Fibroblast of upper back skin (primary cell): ENCODE measurements around the gene SYDE2.
"Not testable (repeated sequence)": the region's sequence is repeated elsewhere in the genome, so short reads cannot be mapped to it uniquely, and the experiment has no call there.

Experiments
- DNase-seq: peaks from one replicate; pipeline ENCODE4 v3.0.0-alpha.2; 2013

Gene SYDE2, protein sequence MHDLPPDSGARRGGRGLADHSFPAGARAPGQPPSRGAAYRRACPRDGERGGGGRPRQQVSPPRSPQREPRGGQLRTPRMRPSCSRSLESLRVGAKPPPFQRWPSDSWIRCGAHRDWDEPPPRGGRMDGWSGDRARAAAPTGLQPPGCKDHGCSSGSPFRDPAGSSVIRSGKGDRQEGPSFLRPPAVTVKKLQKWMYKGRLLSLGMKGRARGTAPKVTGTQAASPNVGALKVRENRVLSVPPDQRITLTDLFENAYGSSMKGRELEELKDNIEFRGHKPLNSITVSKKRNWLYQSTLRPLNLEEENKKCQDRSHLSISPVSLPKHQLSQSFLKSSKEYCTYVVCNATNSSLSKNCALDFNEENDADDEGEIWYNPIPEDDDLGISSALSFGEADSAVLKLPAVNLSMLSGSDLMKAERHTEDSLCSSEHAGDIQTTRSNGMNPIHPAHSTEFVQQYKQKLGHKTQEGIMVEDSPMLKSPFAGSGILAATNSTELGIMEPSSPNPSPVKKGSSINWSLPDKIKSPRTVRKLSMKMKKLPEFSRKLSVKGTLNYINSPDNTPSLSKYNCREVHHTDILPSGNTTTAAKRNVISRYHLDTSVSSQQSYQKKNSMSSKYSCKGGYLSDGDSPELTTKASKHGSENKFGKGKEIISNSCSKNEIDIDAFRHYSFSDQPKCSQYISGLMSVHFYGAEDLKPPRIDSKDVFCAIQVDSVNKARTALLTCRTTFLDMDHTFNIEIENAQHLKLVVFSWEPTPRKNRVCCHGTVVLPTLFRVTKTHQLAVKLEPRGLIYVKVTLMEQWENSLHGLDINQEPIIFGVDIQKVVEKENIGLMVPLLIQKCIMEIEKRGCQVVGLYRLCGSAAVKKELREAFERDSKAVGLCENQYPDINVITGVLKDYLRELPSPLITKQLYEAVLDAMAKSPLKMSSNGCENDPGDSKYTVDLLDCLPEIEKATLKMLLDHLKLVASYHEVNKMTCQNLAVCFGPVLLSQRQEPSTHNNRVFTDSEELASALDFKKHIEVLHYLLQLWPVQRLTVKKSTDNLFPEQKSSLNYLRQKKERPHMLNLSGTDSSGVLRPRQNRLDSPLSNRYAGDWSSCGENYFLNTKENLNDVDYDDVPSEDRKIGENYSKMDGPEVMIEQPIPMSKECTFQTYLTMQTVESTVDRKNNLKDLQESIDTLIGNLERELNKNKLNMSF

DNA sequence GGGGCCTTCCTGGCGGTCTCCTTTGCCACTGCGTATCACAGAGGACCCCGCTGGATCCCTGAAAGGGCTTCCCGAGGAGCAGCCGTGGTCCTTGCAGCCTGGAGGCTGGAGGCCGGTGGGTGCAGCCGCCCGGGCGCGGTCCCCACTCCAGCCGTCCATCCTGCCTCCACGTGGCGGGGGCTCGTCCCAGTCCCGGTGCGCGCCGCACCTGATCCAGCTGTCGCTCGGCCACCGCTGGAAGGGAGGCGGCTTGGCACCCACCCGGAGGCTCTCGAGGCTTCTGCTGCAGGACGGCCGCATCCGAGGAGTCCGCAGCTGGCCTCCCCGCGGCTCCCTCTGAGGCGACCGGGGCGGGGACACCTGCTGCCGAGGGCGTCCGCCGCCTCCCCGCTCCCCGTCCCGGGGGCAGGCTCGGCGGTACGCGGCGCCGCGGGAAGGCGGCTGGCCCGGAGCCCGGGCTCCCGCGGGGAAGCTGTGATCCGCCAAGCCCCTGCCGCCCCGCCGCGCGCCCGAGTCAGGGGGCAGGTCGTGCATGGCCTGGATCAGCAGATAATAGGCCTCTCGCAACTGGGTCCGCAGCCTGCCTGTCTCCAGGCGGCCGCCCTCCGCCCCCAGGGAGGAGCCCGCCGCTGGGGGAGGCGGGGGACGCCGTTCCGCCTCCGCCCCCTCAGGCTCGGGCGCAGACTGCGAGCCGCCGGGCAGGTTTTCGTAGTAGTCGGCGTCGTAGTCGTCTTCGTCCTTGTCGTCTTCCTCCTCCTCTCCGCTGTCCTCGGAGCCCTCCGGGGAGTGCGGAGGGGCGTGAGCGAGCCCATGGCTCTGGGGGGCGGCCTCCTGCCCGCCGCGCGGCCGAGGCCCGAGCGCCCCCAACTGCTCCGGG, at the start of gene SYDE2:
Gene SYDE2 (minus strand): TSS at position 554 of the 877 bp plus-strand sequence. CDS start 20 bp downstream, at position 534.
- peak; percentile 64 for DNase-seq

DNA sequence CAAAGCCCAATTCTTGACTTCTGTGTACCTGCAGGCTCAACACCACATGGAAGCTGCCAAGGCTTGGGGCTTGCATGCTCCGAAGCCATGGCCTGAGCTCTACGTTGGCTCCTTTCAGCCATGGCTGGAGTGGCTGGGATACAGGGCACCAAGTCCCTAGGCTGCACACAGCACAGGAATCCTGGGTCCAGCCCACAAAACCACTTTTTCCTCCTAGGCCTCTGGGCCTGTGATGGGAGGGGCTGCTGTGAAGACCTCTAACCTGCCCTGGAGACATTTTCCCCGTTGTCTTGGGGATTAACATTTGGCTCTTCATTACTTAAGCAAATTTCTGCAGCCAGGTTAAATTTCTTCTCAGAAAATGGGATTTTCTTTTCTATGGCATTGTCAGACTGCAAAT, 48.2 kb upstream of the SYDE2 start:
- not testable (repeated sequence) for DNase-seq

DNA sequence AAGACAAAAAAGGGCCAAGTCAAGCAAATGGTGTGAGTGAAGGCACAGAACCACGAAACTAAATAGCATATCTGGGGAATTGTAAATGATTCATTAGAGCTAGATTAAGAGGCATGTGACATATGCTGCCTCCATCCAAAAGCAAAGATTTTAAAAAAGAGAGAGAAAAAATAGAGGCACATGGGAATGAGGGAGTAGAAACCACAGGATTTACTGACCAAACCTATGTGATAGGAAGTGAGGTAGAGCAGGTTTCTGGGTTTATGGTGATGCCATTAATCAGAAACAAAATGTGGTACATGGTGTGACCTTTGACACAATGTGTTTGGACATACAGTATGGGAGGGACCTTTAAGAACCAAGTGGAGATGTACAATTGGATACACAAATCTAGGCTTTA, 45.1 kb upstream of the SYDE2 start:
- DNase-seq = no peak

DNA sequence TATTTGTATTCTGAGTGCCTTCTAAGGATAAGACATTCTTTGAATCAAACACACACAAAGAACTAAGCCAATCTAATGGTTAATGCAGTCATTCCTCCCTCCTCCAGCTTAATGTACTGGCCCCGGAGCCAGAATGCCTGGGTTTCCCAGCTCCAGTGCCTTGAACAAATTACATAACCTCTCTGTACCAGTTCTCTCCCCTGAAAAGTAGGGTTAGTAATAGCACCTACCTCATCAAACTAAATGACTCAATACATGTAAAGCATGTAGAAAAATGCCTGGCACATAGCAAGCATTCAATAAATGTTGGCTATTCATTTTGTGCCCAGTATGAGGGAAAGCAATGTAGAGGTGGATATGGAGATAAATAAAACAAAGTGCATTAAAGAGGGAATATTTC, 44.6 kb upstream of the SYDE2 start:
- DNase-seq = peak; percentile 28

DNA sequence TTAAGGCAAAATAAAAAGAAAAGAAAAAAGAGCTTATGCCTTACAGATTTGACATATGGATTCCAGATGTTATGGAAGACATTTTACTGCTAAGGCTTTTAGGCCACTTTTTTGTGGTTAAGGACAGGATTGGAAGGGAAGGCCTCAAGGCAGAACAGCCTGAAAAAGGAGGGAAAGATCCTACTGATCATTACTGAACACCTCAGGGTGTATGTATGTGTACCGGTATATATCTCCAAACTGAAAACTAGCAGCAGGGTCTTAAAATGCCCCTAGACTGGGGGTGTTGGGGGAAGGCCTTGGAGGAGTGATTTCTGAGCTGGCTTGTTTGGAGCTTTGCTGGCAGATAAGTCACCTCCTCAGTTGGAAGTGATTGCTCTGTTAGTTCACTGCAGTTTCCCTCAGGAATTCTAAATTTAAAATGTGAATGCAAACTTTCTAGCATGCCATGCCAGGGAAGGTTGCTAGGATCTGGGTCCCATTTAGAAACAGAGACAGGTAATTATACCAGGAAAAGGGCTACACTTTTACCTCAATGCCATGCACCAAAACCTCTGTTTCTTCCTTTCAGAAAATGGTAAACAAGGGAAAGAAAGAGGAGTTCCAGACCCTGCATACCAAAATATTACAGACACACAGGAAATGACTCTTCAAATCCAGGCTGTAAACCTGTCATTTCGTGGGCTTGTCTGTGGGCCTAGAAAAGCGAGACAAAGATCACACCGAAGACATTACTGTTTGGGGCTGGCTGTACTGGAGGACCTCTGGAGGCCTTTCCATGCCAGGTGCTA, 43.6 kb upstream of the SYDE2 start:
- peak; percentile 78 for DNase-seq

DNA sequence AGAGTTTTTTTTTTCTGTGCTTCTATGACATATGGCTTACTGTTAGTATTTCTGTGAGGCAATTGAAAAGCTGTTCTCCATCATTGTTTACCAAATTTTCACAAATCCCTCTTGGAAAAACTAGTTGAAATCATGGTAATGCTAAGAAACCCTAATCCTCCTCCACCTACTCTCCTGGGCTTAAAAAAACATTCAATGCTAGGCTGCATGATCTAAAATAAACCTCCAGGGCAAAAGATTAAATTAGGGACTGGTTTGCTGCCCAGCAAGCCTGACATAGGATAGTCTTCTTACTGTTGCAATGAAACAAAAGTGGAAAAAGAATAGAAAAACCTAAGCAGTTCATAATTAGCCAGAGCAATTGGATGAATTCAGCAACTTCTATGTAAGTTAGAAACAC, 42.6 kb upstream of the SYDE2 start:
- no peak for DNase-seq

DNA sequence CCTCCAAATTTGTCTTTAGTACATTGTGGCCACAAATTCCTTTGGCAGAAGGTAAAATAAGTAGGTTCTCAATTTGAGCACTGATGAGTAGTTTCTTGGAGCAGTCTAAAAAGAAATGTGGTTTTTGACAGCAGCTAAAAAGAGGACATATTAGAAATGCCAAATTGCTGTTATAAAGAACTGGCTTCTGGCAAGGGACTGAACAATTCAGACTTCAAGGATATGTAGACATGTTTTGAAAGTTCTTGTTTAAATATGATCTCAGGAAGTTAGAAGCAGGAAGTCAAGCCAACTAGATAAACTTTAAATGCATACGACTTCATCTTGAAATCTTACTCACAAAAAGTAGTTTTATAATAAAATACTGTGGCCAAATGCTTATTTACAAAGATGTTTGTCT, 39.8 kb upstream of the SYDE2 start:
- peak; percentile 11 for DNase-seq

DNA sequence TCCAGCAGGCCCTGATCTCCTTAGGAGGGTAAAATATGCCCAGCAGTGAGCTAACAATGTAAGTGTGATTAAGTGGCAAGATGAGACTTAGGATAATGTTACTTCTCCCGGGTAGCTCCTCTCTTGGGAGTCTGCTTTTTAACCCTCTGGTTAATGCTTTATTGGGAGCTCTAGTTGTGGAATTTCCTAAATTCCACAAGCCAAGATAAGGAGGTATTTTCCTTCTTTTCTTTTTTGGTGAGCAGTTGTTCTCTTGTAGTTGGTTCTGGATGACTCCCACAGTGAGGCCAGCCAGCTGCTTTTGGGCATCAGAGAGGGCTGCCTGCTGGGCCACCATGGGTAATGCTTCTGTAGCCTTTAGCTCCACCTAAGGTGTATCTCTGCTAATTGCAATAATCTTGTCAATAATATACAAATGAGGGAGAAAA, 39.4 kb upstream of the SYDE2 start:
- DNase-seq = peak; percentile 36

DNA sequence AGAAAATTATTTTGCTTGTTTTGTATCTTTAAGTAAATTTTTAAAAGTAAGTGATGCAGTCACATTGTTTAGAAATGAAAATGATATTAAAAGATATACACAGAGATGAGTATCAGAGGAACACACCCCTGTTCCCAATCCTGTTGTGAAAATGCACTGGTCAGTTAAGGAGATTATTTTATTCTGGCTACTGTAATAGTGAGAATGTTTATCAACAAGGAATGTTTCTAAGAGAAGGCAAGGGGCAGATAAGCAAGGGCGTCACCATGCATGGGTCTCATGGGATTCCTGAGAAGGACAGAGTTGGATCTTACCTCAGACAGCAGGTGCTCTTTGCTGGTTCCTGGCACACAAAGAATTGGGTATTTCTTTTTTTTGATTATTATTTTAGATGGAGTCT, 36.8 kb upstream of the SYDE2 start:
- no peak for DNase-seq

DNA sequence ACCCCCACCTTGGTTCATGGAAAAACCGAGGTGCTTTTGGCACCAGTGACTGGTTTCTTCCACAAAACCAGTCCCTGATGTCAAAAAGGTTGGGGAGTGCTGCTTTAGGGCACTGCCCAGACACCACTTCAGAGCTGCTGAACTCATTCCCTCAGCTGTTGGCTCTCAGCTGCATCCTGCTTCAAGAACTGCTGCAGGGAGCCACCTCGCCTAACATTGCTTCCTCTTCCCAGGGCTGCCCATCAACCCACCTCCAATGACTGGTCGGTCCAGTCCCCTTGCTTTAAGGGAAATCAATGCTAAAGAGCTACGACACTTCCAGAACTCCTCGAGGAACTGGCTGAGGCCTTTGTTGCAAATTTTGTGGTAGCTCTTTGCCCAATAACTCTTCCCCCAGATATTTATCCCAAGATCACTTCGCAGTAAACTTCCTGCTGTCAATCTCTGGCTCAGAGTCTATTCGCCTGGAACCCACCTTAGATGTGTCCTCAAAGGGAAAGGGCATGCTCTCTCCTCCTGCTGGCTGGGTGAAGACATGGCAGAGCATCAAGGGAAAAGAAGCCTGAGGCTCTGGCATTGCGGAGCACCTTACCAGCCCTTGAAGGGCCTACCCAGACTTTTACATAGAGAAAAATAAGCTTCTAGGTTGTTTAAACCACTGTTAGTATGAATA, 29.6 kb upstream of the SYDE2 start:
- DNase-seq = no peak

DNA sequence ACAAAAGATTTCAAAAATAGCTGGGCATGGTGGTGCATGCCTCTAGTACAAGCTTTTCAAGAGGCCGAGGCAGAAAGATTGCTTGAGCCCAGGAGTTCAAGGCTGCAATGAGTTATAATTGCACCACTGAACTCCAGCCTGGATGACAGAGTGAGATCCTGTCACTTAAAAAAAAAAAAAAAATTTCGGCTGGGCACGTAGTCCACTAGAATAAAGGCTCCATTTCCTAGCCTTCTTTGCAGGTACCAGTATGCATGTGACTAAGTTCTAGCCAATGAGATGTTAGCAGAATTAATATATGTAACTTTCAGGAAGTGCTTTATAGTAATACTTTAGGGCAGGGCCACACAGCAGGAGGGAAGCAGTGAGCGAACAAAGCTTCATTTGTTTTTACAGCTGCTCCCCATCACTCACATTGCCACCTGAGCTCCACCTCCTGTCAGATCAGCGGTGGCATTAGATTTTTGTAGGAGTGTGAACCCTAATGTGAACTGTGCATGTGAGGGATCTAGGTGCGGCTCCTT, 28.8 kb upstream of the SYDE2 start:
- DNase-seq = no peak

DNA sequence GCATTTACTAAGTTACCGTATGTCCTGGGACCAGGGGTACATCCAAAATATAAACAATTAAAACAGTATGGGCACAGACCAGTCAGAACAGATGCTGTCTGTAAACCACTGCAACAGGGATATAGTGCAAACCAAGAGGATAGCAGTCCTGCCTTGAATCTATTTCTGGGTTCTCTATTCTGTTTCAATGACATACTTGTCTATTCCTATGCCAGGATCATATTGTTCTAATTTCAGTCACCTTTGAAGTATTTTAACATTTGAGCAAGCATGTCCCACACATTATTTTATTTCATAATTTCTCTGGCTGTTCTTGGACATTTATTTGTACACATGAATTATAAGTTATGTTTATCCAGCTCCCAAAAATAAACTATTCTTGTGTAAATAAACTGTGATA, 28.2 kb upstream of the SYDE2 start:
- DNase-seq = no peak

DNA sequence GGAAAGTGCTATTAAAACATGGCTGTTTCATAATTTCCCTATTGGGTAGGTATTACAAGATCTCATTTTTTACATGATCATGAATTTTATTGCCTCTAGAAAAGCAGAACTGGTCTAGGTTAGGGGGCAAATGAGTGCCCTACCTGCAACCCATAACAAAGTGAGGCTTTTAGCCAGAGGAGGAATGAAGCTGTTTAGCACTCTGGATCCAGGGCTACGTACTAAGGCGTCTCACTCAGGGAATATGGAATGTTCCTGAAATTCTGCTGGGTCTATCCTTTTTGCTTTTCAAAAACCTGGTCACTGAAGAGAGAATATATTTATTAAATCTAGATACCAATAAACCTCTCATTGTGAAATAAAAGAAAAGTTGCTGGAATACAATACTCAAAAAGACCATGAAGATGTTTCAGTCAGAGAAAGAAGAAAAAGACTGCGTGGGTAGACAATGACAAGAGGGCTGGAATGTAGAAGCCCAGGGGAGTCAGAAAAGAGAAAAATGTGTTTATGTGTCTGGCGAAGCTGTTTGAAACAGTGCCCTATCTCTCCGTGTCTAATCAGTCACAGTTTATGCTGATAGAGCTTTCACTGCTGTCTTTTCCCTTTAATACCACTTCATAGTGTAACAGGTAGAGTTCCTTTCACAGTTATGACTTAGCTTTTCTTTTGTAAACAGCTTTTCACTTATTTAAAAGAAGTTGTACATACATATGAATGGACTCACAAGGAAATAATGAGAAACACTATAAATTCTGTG, 25.0 kb upstream of the SYDE2 start:
- DNase-seq = peak; percentile 11

DNA sequence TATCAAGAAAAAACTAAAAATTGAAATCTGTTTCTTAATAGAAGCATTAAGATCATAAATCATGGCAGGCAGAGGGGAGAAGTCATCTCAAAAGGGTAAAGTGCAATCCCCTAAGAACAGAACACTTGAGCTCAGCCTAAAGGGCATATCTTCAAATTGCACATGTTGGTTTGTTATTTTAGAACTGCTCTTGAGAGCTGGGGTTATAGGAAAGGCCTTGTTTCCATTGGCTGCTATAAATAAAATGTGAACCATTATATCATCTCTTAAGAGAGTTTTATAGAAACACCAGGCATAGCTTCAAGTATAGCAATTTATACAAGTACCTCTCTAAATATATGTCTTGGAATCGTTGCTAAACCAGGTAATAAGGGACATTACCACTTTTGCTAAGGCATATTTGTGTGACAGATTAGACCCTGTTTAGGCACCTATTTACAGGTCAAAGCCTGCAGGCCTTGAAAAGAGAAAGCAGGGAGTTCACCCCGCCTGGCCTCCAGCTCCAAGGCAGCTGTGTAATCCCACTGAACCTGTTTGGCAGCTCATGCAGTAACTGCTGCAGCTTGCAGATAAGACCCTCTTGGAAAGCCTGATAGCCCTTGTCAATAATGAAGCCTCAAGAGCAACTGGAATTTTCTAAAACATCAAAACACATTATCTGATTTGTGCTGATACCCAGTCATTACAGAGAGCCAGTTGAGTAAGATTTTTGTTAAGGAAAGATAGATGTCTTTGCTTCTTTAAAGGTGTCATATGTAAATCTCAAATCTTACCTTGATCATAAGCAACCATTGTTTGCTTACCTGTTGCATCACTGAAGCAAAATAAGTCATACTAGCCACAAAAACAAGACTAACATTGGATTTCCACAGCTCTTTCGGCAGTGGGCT, 24.2 kb upstream of the SYDE2 start:
- no peak for DNase-seq

DNA sequence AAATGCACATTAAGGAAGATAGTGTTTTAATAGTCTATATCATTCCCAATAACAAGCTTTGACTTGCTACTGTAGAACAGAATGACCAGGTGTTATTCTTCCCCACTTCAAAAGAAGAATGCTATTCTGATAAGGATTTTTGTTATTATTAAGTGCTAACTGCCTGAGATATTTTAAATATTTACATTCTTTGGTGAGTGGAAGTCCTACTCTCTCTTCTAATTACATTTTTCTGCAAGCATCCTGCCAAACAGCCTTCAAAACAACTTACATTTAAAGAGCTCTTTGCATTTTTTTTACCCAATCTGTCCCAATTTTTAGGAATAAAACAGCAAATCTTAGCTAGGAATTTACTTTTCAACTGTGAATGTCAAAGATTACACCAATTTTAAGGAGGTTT, 23.5 kb upstream of the SYDE2 start:
- no peak for DNase-seq

DNA sequence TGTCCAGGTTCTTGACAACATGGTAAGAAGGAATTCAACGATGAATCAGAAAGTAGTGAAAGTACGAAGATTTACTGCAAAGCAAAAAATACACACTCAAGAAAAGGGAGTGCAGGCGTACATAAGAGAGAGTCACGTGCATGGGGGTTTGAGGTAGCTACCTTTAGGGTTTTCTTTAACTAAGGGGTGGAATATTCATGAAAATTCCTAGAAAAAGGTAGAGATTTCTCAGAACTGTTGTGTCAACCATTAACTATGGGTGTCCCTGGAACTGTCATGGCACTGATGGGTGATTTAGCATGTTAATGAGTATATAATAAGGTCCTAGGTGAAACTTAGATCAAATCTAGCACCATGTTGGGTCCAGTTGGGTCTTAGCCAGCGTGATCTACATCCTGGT, 22.5 kb upstream of the SYDE2 start:
- no peak for DNase-seq

DNA sequence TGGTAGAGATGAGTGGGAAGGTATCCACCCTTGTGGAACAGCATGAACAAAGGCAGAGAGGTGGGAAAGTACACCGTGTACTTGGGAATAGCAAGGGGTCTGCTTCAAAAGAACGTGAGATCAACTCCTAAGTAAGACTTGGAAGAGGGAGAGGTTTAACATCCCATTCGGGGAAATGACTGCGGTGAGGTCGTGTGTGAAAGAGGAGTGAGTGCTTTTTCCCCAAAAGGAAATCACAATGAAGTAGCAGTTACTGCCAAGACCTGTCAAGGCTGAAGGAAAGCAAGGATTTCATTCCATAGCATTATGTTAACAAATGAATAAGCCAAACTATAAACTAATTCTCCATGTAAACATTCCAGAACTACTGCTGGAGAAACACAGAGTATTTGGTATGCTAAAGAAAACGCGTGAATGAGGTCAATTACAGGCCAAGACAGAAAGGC, 20.0 kb upstream of the SYDE2 start:
- peak; percentile 25 for DNase-seq

DNA sequence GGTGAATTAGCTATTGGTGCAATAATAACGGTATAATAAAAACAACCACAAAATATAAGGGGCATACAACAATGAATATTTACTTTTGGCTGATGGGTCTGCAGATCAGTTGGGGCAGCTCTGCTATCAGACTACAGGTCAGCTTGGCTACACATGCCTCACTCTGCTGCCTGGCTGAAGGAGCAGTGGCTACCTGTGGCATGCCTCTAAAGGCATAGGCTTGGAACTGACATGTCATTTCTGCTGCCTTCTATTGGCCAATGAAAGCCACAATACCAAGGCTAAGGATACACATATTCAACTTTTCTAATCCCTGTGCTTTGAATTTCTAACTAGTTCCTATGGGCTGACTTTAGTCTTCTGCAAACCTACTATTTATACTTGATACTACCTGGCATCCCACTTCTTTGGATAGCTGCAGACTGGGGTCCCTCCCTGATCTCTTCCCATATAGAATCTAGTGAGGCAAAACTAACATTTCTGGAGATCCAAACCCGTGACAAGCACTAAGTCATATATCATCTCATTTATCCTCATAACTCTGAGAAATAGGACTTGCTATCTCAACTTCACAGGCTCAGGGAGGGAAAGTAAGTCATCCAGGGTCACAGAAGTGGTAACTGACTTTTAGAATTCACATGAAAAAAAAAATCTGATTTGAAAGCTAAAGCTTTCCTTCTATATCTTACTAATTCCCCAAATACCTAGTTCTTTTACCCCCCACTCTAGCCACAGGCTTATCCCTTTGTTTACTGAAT, 19.2 kb upstream of the SYDE2 start:
- no peak for DNase-seq
